Measurements from ENCODE around the gene IFRD2.
"Not testable (repeated sequence)": the region's sequence is repeated elsewhere in the genome, so short reads cannot be mapped to it uniquely, and the experiment has no call there.

The IFRD2 gene

GRCh38 chr3:50299929-50300680 lies 7.9 kb upstream of the IFRD2 start:
- DNase-seq (ENCODE audit: low read depth), result no peak

- no peak for DNase-seq (ENCODE audit: low read depth)
Measured at GRCh38 chr3:50299638-50299928, 7.4 kb upstream of the IFRD2 start.

- DNase-seq (ENCODE audit: low read depth), result peak; percentile 99
Measured at GRCh38 chr3:50298836-50299637, 6.8 kb upstream of the IFRD2 start, which contains the start of the genes HYAL3 and NAA80. Gene HYAL3 (minus strand): TSS chr3:50299405. CDS start chr3:50295602, 3,803 bp downstream. Gene NAA80 (minus strand): TSS chr3:50299405. CDS start chr3:50297463, 1,942 bp downstream.

- no peak for DNase-seq (ENCODE audit: low read depth)
Measured at GRCh38 chr3:50297896-50298725, 5.9 kb upstream of the IFRD2 start.

- DNase-seq (ENCODE audit: low read depth), result no peak
Measured at GRCh38 chr3:50297384-50297775, 5.2 kb upstream of the IFRD2 start.

GRCh38 chr3:50296721-50297383 lies 4.6 kb upstream of the IFRD2 start:
- DNase-seq (ENCODE audit: low read depth), result no peak

GRCh38 chr3:50295553-50296431 lies 3.6 kb upstream of the IFRD2 start:
- DNase-seq (ENCODE audit: low read depth), result no peak

- DNase-seq (ENCODE audit: low read depth), result no peak
Measured at GRCh38 chr3:50294492-50295403, 2.5 kb upstream of the IFRD2 start.

- DNase-seq (ENCODE audit: low read depth), result no peak
Measured at GRCh38 chr3:50294089-50294488, 1.9 kb upstream of the IFRD2 start.

- DNase-seq (ENCODE audit: low read depth), result no peak
Measured at GRCh38 chr3:50293079-50293801, 1.0 kb upstream of the IFRD2 start.

GRCh38 chr3:50290161-50290641 lies 2.0 kb downstream of the IFRD2 start:
- DNase-seq (ENCODE audit: low read depth), result no peak

GRCh38 chr3:50289130-50289529 lies 3.1 kb downstream of the IFRD2 start:
- no peak for DNase-seq (ENCODE audit: low read depth)

GRCh38 chr3:50288387-50289007 lies 3.7 kb downstream of the IFRD2 start:
- no peak for DNase-seq (ENCODE audit: low read depth)

- no peak for DNase-seq (ENCODE audit: low read depth)
Measured at GRCh38 chr3:50287262-50287661, 5.0 kb downstream of the IFRD2 start.

GRCh38 chr3:50286322-50287227 lies 5.7 kb downstream of the IFRD2 start:
- no peak for DNase-seq (ENCODE audit: low read depth)

GRCh38 chr3:50284121-50284520 lies 8.1 kb downstream of the IFRD2 start:
- not testable (repeated sequence) for DNase-seq (ENCODE audit: low read depth)

GRCh38 chr3:50279255-50280016 lies 12.8 kb downstream of the IFRD2 start:
- no peak for DNase-seq (ENCODE audit: low read depth)
